HL-60 (cell line): Measurements from ENCODE around the gene SLFN12L.

Experiments used
- DNase-seq, 2 experiments: peaks; one replicate each; pipeline ENCODE4 v3.0.0-alpha.2; 2010 to 2020; ENCODE audit warnings: low read depth in 1 of 2, low spot score in 1 of 2
- H3K27ac ChIP-seq: fragments of 250-450 bp; sonication (Bioruptor Pico); replicated peaks from 2 replicates; pipeline ENCODE4 v1.5.1; 2020; ENCODE audit warnings: mild to moderate bottlenecking, moderate library complexity
- H3K27me3 ChIP-seq: fragments of 250-450 bp; sonication (Bioruptor Pico); 2 replicates; pipeline ENCODE4 v1.5.1; 2021; ENCODE audit warnings: mild to moderate bottlenecking, moderate library complexity; ENCODE audit not compliant: insufficient read depth, poor library complexity, severe bottlenecking
- H3K4me3 ChIP-seq: replicated peaks from 2 replicates; pipeline ENCODE4 v1.5.1; 2011; ENCODE audit warnings: mild to moderate bottlenecking, control low read depth, low read length; ENCODE audit not compliant: insufficient read depth
- CTCF ChIP-seq: IDR thresholded peaks from one replicate; pipeline ENCODE4 v1.5.1; 2011; ENCODE audit warnings: low read length, control low read depth, inconsistent platforms; ENCODE audit not compliant: insufficient read depth
- GABPA ChIP-seq: IDR thresholded peaks from 2 replicates; pipeline ENCODE4 v1.6.1; 2012; ENCODE audit warnings: low read depth
- POLR2AphosphoS5 ChIP-seq: IDR thresholded peaks from 2 replicates; pipeline ENCODE4 v1.6.1; 2012; ENCODE audit warnings: low read depth
- REST ChIP-seq: IDR thresholded peaks from 2 replicates; pipeline ENCODE4 v1.6.1; 2012; ENCODE audit warnings: low read depth; ENCODE audit not compliant: insufficient replicate concordance
- SPI1 ChIP-seq: IDR thresholded peaks from 2 replicates; pipeline ENCODE4 v1.6.1; 2012; ENCODE audit warnings: low read depth, mild to moderate bottlenecking, borderline replicate concordance

SLFN12L gene

GRCh38 chr17:35578929-35579432 is 41.5 kb upstream of the SLFN12L start:
- H3K4me3 ChIP-seq = peak overlapping the region; percentile 82
- peak overlapping the region; percentile 91 for H3K27ac ChIP-seq
- H3K27me3 ChIP-seq = no peaks in the 10 kb centered on the region
- DNase-seq = no peak
- TF ChIP-seq POLR2AphosphoS5 (no peak), CTCF (no peak), REST (no peak), GABPA (no peak), SPI1 (no peak)

- TF ChIP-seq CTCF (no peak), GABPA (peak; percentile 94), SPI1 (peak; percentile 39; the same call in 1 of the 2 replicates), REST (peak; percentile 61), POLR2AphosphoS5 (peak; percentile 87)
- Histone ChIP-seq H3K27me3 (no peaks in the 10 kb centered on the region), H3K27ac (peak within 1 kb of the TSS; percentile 91), H3K4me3 (peak within 1 kb of the TSS; percentile 82)
- peak; percentile 89 to 95 for DNase-seq
Observed at GRCh38 chr17:35578197-35578928, 40.9 kb upstream of the SLFN12L start, which contains the start of gene PEX12. Gene PEX12 (minus strand): TSS chr17:35578571. CDS start chr17:35578021, 550 bp downstream.

GRCh38 chr17:35577830-35578196 is 40.3 kb upstream of the SLFN12L start:
- Histone ChIP-seq H3K27me3 (no peaks in the 10 kb centered on the region), H3K4me3 (peak overlapping the region; percentile 82), H3K27ac (peak overlapping the region; percentile 91)
- TF ChIP-seq SPI1 (no peak), GABPA (no peak), POLR2AphosphoS5 (no peak), CTCF (no peak), REST (no peak)
- peak in 1 of 2 experiments; percentile 19 for DNase-seq
